Measurements from ENCODE around the gene LRRC8E.
A peak's percentile ranks its signal among the peaks of the same experiment; 100 is the strongest.

The LRRC8E gene

DNA sequence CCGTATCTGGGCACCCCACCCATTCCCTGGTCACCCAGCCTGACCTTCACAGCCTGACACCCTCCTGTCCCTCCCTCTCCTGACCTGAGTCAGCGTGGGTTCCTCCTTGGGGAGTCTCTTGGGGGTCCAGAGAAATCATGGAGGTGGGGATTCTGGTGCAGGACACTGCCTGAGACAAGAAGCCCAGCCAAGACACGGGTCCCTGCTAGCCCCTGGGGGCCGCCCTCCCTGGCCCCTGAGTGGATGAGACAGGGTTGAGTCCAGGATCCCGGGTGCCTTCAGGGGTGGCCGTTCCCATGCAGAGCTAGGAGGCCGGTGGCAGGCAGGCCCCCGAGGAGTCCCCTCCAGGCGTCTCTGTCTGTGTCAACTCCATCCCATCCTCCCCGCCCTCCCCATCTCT, 17.0 kb downstream of the LRRC8E start:
- Histone ChIP-seq H3K4me1 (ENCODE audit: control insufficient read depth, insufficient read depth, low read length) (peaks cover 39% of the 10 kb centered on the region), H3K9ac (ENCODE audit: low read length in 2 of 2) (peak overlapping the region in 1 of 2 donors; percentile 81), H3K27ac (ENCODE audit: low read length) (no peak overlapping the region), H3K9me3 (ENCODE audit: control insufficient read depth in 2 of 2, low read length in 2 of 2) (no peaks in the 10 kb centered on the region), H3K27me3 (ENCODE audit: control insufficient read depth in 1 of 2, insufficient read depth in 2 of 2, low read length in 2 of 2) (no peaks in the 10 kb centered on the region), H3K4me3 (ENCODE audit: low read length in 2 of 2) (peak overlapping the region in 1 of 2 donors; percentile 88), H3K36me3 (ENCODE audit: control insufficient read depth in 2 of 2, insufficient read depth in 2 of 2, low read length in 2 of 2) (peaks cover 6 to 7% of the 10 kb centered on the region in 2 donors)

DNA sequence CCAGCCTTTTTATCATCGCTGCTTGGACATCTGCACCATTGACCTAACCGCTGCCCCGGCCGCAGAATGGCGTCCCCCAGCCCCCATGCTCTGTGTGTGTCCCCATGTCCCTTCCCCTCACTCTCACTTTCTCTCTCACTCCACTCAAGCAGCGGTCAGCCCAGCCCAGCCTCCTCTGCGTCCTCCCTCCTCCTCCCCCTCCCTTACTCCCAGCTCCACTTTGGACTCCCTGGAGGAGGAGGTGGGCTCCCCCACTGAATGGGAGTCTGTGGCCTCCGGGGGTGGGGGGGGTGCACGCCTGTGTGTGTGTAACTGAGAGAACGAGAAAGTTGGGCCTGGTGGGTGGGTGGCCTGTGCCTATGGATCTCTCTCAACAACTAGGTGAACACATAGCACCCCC, 17.5 kb downstream of the LRRC8E start:
- no peak overlapping the region for H3K9ac ChIP-seq (ENCODE audit: low read length in 2 of 2)

DNA sequence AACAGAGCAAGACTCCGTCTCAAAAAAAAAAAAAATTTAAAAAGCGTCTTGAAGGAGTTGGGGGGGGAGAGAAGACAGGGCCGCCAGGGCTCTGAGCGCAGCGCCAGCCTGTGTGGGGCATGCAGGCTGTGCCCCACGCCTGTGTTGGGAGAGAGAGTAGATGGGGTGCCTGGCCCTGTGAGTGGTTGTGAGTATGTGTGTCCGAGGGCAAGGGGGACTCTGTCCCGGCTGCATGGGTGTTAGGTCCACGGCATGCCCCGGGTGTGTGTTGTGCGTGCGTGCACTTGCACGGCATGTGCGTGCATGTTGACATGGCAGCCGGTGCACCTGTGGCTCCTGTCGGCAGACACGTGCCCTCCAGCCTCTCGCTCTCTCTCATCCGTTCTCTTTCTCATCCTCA, 18.8 kb downstream of the LRRC8E start:
- peaks cover 21 to 25% of the 10 kb centered on the region in 2 donors for H3K36me3 ChIP-seq (ENCODE audit: control insufficient read depth in 2 of 2, insufficient read depth in 2 of 2, low read length in 2 of 2)
- H3K4me3 ChIP-seq (ENCODE audit: low read length in 2 of 2) = no peak overlapping the region
- no peaks in the 10 kb centered on the region for H3K27me3 ChIP-seq (ENCODE audit: control insufficient read depth in 1 of 2, insufficient read depth in 2 of 2, low read length in 2 of 2)
- no peak overlapping the region for H3K9ac ChIP-seq (ENCODE audit: low read length in 2 of 2)
- peaks cover 39% of the 10 kb centered on the region for H3K4me1 ChIP-seq (ENCODE audit: control insufficient read depth, insufficient read depth, low read length)
- H3K9me3 ChIP-seq (ENCODE audit: control insufficient read depth in 2 of 2, low read length in 2 of 2) = no peaks in the 10 kb centered on the region
- no peak overlapping the region for H3K27ac ChIP-seq (ENCODE audit: low read length)

More for the DNA sequence above, 17.5 kb downstream of the LRRC8E start:
- Histone ChIP-seq H3K27ac (ENCODE audit: low read length) (no peak overlapping the region), H3K4me3 (ENCODE audit: low read length in 2 of 2) (no peak overlapping the region), H3K4me1 (ENCODE audit: control insufficient read depth, insufficient read depth, low read length) (peaks cover 39% of the 10 kb centered on the region), H3K9me3 (ENCODE audit: control insufficient read depth in 2 of 2, low read length in 2 of 2) (no peaks in the 10 kb centered on the region), H3K27me3 (ENCODE audit: control insufficient read depth in 1 of 2, insufficient read depth in 2 of 2, low read length in 2 of 2) (no peaks in the 10 kb centered on the region), H3K36me3 (ENCODE audit: control insufficient read depth in 2 of 2, insufficient read depth in 2 of 2, low read length in 2 of 2) (peaks cover 12 to 13% of the 10 kb centered on the region in 2 donors)

DNA sequence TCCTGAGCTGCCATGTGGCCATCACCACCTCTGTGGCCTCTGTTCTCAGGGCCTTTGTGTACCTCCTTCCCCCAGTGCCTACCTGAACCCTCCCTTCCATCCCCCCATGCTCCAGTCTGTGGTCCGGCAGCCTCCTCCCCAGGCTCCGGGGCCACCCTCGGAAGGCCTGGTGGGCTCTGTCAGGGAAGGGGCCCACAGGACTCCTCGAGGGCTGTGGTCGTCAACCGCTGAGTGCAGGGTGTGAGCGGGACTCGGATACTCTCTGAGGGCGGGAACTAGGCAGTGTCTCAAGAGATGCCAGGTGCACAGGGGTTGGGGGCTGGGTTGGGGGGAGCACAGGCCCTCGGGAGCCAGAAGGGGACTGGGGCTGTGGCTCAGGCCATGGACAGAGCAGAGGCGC, 19.2 kb downstream of the LRRC8E start:
- peaks cover 39% of the 10 kb centered on the region for H3K4me1 ChIP-seq (ENCODE audit: control insufficient read depth, insufficient read depth, low read length)
- H3K27ac ChIP-seq (ENCODE audit: low read length) = no peak overlapping the region
- H3K36me3 ChIP-seq (ENCODE audit: control insufficient read depth in 2 of 2, insufficient read depth in 2 of 2, low read length in 2 of 2) = peaks cover 24 to 27% of the 10 kb centered on the region in 2 donors
- H3K27me3 ChIP-seq (ENCODE audit: control insufficient read depth in 1 of 2, insufficient read depth in 2 of 2, low read length in 2 of 2) = no peaks in the 10 kb centered on the region
- H3K9ac ChIP-seq (ENCODE audit: low read length in 2 of 2) = no peak overlapping the region
- H3K4me3 ChIP-seq (ENCODE audit: low read length in 2 of 2) = no peak overlapping the region
- no peaks in the 10 kb centered on the region for H3K9me3 ChIP-seq (ENCODE audit: control insufficient read depth in 2 of 2, low read length in 2 of 2)

DNA sequence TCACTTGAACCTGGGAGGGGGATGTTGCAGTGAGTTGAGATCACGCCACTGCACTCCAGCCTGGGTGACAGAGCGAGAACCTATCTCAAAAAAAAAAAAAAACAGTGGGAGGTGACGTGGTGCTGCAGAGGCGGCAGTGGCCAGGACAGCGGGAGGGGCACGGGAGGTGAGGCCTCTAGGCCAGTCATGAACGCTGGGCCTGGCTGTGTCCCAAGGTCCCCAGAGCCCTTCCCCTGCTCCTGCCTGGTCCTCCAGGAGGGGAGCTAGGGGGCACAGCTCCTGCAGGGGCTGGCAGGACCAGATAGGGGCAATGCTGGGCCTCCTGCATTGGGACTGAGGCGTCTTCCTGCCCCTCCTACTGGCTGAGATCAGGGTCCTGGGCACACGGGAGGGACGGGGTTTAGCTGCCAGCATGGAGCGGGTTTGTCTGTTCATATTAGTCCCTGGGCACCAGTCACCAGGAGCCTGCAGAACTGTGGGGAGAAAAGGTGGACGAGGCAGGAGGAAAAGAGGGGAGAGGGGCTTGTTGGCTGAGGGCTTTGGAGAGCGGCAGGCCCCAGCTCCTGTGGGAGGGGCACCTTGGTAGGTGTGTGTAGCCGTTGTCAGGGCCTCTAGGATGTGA, 19.9 kb downstream of the LRRC8E start:
- Histone ChIP-seq H3K36me3 (ENCODE audit: control insufficient read depth in 2 of 2, insufficient read depth in 2 of 2, low read length in 2 of 2) (peaks cover 27 to 30% of the 10 kb centered on the region in 2 donors), H3K27ac (ENCODE audit: low read length) (no peak overlapping the region), H3K27me3 (ENCODE audit: control insufficient read depth in 1 of 2, insufficient read depth in 2 of 2, low read length in 2 of 2) (no peaks in the 10 kb centered on the region), H3K4me1 (ENCODE audit: control insufficient read depth, insufficient read depth, low read length) (peaks cover 35% of the 10 kb centered on the region), H3K9ac (ENCODE audit: low read length in 2 of 2) (no peak overlapping the region), H3K9me3 (ENCODE audit: control insufficient read depth in 2 of 2, low read length in 2 of 2) (no peaks in the 10 kb centered on the region), H3K4me3 (ENCODE audit: low read length in 2 of 2) (no peak overlapping the region)

DNA sequence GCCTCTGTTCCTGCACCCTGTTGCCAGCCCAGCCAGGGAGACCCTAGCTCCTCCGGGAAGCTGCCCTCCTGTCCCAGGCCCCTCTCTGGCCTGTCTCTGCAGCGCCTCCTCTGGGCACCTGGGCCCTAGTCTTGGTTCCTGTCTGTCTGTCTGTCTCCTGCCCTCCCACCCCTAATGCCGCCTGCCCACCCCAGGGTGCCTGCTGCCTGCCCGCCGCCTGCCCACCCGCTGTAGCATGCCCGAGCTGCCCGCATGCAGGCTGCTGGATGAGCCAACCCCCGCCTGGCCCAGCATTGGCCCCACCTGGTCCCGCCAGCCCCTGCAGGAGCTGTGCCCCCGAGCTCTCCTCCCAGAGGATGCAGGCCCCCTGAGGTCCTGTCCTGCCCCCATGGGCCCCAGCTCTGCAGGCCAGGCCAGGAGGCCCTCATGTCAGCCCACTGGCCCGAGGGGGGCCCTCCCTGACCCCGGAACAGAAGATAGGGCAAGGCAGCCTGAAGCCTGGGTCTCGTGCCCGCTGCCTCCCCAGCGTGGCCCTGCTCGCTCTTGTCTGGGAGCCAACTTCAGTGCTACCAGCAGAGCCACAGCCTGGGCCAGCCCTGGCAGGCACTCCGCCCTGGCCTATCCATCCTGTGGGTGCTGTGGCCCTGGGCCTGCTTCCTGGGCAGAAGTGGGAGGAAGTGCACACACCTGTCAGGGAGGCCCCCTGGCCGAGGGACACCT, 20.6 kb downstream of the LRRC8E start:
- no peaks in the 10 kb centered on the region for H3K9me3 ChIP-seq (ENCODE audit: control insufficient read depth in 2 of 2, low read length in 2 of 2)
- peaks cover 34% of the 10 kb centered on the region for H3K4me1 ChIP-seq (ENCODE audit: control insufficient read depth, insufficient read depth, low read length)
- H3K4me3 ChIP-seq (ENCODE audit: low read length in 2 of 2) = no peak overlapping the region
- H3K27me3 ChIP-seq (ENCODE audit: control insufficient read depth in 1 of 2, insufficient read depth in 2 of 2, low read length in 2 of 2) = no peaks in the 10 kb centered on the region
- no peak overlapping the region for H3K27ac ChIP-seq (ENCODE audit: low read length)
- peaks cover 27 to 30% of the 10 kb centered on the region in 2 donors for H3K36me3 ChIP-seq (ENCODE audit: control insufficient read depth in 2 of 2, insufficient read depth in 2 of 2, low read length in 2 of 2)
- no peak overlapping the region for H3K9ac ChIP-seq (ENCODE audit: low read length in 2 of 2)

DNA sequence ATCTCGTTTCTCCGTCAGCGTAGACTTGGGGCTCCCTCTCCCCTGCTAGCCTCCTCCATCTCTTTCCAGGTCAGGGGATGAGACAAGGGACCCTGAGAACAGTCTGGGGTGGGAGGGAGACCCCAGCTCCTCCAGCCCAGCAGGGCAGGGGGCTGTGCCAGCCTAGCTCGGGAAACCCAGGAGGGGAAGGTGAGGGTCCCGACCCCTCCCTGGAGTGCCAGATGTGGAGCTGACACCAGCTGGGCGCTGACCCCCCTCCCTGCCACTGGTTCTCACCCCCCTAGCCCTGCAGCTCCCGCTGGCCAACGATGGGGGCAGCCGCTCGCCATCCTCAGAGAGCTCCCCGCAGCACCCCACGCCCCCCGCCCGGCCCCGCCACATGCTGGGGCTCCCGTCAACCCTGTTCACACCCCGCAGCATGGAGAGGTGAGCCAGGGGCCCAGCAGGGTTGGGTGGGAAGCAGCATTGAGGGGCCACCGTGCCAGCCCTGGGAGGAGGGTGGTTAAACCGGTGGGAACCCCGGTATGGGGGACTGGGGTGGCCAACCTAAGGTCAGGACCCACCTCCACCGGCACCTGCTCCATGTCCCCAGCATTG, 21.3 kb downstream of the LRRC8E start:
- H3K9me3 ChIP-seq (ENCODE audit: control insufficient read depth in 2 of 2, low read length in 2 of 2) = no peaks in the 10 kb centered on the region
- no peak overlapping the region for H3K9ac ChIP-seq (ENCODE audit: low read length in 2 of 2)
- peaks cover 27 to 30% of the 10 kb centered on the region in 2 donors for H3K36me3 ChIP-seq (ENCODE audit: control insufficient read depth in 2 of 2, insufficient read depth in 2 of 2, low read length in 2 of 2)
- H3K27ac ChIP-seq (ENCODE audit: low read length) = no peak overlapping the region
- H3K4me1 ChIP-seq (ENCODE audit: control insufficient read depth, insufficient read depth, low read length) = peaks cover 30% of the 10 kb centered on the region
- H3K4me3 ChIP-seq (ENCODE audit: low read length in 2 of 2) = no peak overlapping the region
- H3K27me3 ChIP-seq (ENCODE audit: control insufficient read depth in 1 of 2, insufficient read depth in 2 of 2, low read length in 2 of 2) = no peaks in the 10 kb centered on the region

DNA sequence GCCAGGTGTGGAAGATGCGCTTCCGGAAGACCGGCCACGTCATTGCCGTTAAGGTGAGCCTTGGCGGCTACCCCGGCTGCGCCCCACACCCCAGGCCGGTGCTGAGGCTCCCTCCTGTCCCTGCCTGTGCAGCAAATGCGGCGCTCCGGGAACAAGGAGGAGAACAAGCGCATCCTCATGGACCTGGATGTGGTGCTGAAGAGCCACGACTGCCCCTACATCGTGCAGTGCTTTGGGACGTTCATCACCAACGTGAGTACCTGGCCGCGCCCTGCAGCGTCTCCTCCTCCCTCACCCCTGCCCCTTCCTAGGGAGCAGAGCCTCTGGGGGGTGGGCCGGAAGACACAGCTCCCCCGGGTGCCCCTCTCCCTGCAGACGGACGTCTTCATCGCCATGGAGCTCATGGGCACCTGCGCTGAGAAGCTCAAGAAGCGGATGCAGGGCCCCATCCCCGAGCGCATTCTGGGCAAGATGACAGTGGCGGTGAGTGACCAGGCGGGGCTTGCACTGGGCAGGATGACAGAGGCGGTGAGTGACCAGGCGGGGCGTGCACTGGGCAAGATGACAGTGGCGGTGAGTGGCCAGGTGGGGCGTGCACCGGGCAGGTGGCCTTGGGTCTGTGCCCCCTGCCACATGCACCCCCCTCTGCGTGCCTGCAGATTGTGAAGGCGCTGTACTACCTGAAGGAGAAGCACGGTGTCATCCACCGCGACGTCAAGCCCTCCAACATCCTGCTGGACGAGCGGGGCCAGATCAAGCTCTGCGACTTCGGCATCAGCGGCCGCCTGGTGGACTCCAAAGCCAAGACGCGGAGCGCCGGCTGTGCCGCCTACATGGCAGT, 22.2 kb downstream of the LRRC8E start:
- Histone ChIP-seq H3K27me3 (ENCODE audit: control insufficient read depth in 1 of 2, insufficient read depth in 2 of 2, low read length in 2 of 2) (peaks cover 3 to 4% of the 10 kb centered on the region in 2 donors), H3K9ac (ENCODE audit: low read length in 2 of 2) (no peak overlapping the region), H3K36me3 (ENCODE audit: control insufficient read depth in 2 of 2, insufficient read depth in 2 of 2, low read length in 2 of 2) (peaks cover 27 to 30% of the 10 kb centered on the region in 2 donors), H3K4me3 (ENCODE audit: low read length in 2 of 2) (no peak overlapping the region), H3K9me3 (ENCODE audit: control insufficient read depth in 2 of 2, low read length in 2 of 2) (no peaks in the 10 kb centered on the region), H3K4me1 (ENCODE audit: control insufficient read depth, insufficient read depth, low read length) (peaks cover 21% of the 10 kb centered on the region), H3K27ac (ENCODE audit: low read length) (no peak overlapping the region)

DNA sequence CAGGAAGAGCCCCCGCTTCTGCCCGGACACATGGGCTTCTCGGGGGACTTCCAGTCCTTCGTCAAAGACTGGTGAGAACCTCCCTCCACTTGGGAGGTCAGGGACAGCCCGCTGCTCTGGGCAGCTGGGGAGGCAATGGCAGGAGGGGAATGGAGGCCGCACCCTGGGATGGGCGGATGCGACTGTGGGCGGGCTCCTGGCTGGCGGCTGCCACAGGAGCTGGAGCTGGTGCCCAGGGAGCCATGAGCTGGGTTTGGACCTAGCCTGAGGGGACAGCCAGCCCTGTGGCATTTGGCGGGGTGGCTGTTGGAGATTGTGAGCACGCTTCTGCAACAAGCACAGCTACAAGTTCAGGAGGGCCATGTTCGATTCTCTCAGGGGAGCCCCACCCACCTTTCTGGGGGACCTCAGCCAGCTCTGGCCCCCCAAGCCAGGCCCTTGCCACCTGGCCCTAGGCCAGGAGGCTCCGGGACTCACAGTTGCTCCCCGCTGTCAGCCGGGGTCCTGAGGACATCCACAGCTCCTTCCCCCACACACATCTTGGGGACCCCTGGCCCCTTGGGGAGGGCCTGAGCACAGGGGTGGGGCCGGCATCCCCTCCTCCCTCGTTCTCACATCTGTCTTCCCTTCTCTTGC, 23.3 kb downstream of the LRRC8E start:
- Histone ChIP-seq H3K27ac (ENCODE audit: low read length) (no peak overlapping the region), H3K9me3 (ENCODE audit: control insufficient read depth in 2 of 2, low read length in 2 of 2) (no peaks in the 10 kb centered on the region), H3K27me3 (ENCODE audit: control insufficient read depth in 1 of 2, insufficient read depth in 2 of 2, low read length in 2 of 2) (peaks cover 9 to 15% of the 10 kb centered on the region in 2 donors), H3K36me3 (ENCODE audit: control insufficient read depth in 2 of 2, insufficient read depth in 2 of 2, low read length in 2 of 2) (peaks cover 23 to 28% of the 10 kb centered on the region in 2 donors), H3K4me3 (ENCODE audit: low read length in 2 of 2) (no peak overlapping the region), H3K4me1 (ENCODE audit: control insufficient read depth, insufficient read depth, low read length) (peaks cover 24% of the 10 kb centered on the region), H3K9ac (ENCODE audit: low read length in 2 of 2) (no peak overlapping the region)

DNA sequence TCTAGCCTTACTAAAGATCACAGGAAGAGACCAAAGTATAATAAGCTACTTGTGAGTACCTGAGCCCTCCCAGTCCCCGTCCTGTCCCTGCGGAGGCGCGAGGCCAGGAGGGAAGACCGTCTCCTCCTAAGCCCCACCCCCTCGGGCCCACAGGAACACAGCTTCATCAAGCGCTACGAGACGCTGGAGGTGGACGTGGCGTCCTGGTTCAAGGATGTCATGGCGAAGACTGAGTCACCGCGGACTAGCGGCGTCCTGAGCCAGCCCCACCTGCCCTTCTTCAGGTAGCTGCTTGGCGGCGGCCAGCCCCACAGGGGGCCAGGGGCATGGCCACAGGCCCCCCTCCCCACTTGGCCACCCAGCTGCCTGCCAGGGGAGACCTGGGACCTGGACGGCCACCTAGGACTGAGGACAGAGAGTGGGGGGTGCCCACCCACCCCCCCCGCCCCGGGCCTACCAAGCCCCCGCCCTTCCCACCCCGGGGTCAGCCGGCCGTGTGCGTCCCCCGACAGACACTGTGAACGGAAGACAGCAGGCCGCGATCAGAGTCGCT, 23.9 kb downstream of the LRRC8E start:
- no peak overlapping the region for H3K4me3 ChIP-seq (ENCODE audit: low read length in 2 of 2)
- H3K9me3 ChIP-seq (ENCODE audit: control insufficient read depth in 2 of 2, low read length in 2 of 2) = no peaks in the 10 kb centered on the region
- no peak overlapping the region for H3K9ac ChIP-seq (ENCODE audit: low read length in 2 of 2)
- H3K27me3 ChIP-seq (ENCODE audit: control insufficient read depth in 1 of 2, insufficient read depth in 2 of 2, low read length in 2 of 2) = peaks cover 12 to 21% of the 10 kb centered on the region in 2 donors
- peaks cover 23 to 26% of the 10 kb centered on the region in 2 donors for H3K36me3 ChIP-seq (ENCODE audit: control insufficient read depth in 2 of 2, insufficient read depth in 2 of 2, low read length in 2 of 2)
- H3K4me1 ChIP-seq (ENCODE audit: control insufficient read depth, insufficient read depth, low read length) = peaks cover 28% of the 10 kb centered on the region
- no peak overlapping the region for H3K27ac ChIP-seq (ENCODE audit: low read length)
